ENCODE results near the gene GIPC2. TPM values are rescaled to one million over a fixed set of nuclear protein-coding genes. Genes with fewer than 3 reads are reported as not detected.

The GIPC2 gene
- total RNA-seq, 1 experiment from 2014 or later = 0.07 TPM

DNA sequence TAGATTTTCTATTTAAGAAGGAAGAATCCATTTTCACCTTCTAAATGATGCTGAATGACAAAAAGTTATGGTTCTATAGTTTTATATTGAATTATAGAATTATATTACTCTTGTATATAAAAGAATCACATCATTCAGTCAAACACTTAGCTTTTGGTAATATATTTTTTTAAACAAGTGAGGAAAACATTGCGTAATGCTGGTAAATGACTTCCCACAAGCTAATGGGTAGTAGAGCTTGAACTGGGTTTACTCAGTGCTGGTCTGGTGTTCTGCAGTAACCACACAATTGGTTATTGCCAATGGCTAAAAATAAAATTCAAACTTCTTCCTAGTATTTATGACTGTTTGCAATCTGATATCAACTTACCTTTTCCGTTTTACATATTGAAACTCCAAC lies 10.6 kb upstream of the GIPC2 start:
- no TSS peak for BruUV-seq (replicated peaks)
- ChIA-PET CTCF (no interaction called here), POLR2A (interaction anchor here (2.6 kb wide), 1 partner anchor 31 kb away, joined by 6 read pairs; the partner anchor contains the start of gene DNAJB4), RAD21 (ENCODE audit: low non-redundant PET in 1 of 2, low total read pairs in 2 of 2, uncharacterized antibody in 2 of 2, unreplicated experiment in 2 of 2) (no interaction called here)
- Histone ChIP-seq H3K9ac (ENCODE audit: low read length) (no peak overlapping the region), H3K4me1 (ENCODE audit: control insufficient read depth in 1 of 2, insufficient read depth in 2 of 2, low read length in 2 of 2) (no peaks in the 10 kb centered on the region), H3K4me3 (replicated peaks in 1 of 2; ENCODE audit: low read depth in 1 of 2, low read length in 2 of 2) (no peak overlapping the region), H4K20me1 (ENCODE audit: insufficient read depth) (no peaks in the 10 kb centered on the region), H3K79me2 (ENCODE audit: insufficient read depth, low read length) (no peaks in the 10 kb centered on the region), H3K36me3 (ENCODE audit: control insufficient read depth in 1 of 2, insufficient read depth in 2 of 2, low read length in 2 of 2) (no peaks in the 10 kb centered on the region), H2AFZ (ENCODE audit: low read depth, low read length, poor library complexity, severe bottlenecking) (no peak overlapping the region), H3K4me2 (ENCODE audit: low read length) (no peak overlapping the region), H3K9me3 (ENCODE audit: control insufficient read depth in 1 of 2, insufficient read depth in 1 of 2, low read depth in 1 of 2, low read length in 2 of 2) (no peaks in the 10 kb centered on the region), H3K27me3 (ENCODE audit: insufficient read depth, low read length) (no peaks in the 10 kb centered on the region), H3K9me2 (ENCODE audit: insufficient read depth) (0 out of 2 replicates have a peak, but pooled peaks cover 4% of the 10 kb centered on the region), H3K27ac (ENCODE audit: low read depth, low read length) (no peak overlapping the region)
- DNase-seq (ENCODE audit: low read depth, low spot score) (no peak), ATAC-seq (no peak)
- TF ChIP-seq, protein P1, sequence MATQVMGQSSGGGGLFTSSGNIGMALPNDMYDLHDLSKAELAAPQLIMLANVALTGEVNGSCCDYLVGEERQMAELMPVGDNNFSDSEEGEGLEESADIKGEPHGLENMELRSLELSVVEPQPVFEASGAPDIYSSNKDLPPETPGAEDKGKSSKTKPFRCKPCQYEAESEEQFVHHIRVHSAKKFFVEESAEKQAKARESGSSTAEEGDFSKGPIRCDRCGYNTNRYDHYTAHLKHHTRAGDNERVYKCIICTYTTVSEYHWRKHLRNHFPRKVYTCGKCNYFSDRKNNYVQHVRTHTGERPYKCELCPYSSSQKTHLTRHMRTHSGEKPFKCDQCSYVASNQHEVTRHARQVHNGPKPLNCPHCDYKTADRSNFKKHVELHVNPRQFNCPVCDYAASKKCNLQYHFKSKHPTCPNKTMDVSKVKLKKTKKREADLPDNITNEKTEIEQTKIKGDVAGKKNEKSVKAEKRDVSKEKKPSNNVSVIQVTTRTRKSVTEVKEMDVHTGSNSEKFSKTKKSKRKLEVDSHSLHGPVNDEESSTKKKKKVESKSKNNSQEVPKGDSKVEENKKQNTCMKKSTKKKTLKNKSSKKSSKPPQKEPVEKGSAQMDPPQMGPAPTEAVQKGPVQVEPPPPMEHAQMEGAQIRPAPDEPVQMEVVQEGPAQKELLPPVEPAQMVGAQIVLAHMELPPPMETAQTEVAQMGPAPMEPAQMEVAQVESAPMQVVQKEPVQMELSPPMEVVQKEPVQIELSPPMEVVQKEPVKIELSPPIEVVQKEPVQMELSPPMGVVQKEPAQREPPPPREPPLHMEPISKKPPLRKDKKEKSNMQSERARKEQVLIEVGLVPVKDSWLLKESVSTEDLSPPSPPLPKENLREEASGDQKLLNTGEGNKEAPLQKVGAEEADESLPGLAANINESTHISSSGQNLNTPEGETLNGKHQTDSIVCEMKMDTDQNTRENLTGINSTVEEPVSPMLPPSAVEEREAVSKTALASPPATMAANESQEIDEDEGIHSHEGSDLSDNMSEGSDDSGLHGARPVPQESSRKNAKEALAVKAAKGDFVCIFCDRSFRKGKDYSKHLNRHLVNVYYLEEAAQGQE (IDR thresholded peaks at IDR 0.05; ENCODE audit: low read depth) = no peak
- TF ChIP-seq EZH2 (IDR thresholded peaks at IDR 0.05) = no peak
- TF ChIP-seq CEBPB (IDR thresholded peaks at IDR 0.05; ENCODE audit: low read depth) = no peak
- TF ChIP-seq, protein P2, sequence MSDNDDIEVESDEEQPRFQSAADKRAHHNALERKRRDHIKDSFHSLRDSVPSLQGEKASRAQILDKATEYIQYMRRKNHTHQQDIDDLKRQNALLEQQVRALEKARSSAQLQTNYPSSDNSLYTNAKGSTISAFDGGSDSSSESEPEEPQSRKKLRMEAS (IDR thresholded peaks at IDR 0.05) = no peak
- no peak for TF ChIP-seq RAD21 (IDR thresholded peaks at IDR 0.05; ENCODE audit: low read depth)
- TF ChIP-seq SP1 (IDR thresholded peaks at IDR 0.05; ENCODE audit: low read depth) = no peak
- TF ChIP-seq, protein P3, sequence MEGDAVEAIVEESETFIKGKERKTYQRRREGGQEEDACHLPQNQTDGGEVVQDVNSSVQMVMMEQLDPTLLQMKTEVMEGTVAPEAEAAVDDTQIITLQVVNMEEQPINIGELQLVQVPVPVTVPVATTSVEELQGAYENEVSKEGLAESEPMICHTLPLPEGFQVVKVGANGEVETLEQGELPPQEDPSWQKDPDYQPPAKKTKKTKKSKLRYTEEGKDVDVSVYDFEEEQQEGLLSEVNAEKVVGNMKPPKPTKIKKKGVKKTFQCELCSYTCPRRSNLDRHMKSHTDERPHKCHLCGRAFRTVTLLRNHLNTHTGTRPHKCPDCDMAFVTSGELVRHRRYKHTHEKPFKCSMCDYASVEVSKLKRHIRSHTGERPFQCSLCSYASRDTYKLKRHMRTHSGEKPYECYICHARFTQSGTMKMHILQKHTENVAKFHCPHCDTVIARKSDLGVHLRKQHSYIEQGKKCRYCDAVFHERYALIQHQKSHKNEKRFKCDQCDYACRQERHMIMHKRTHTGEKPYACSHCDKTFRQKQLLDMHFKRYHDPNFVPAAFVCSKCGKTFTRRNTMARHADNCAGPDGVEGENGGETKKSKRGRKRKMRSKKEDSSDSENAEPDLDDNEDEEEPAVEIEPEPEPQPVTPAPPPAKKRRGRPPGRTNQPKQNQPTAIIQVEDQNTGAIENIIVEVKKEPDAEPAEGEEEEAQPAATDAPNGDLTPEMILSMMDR (IDR thresholded peaks at IDR 0.05 in 2 of 3, conservative IDR thresholded peaks at IDR 0.05 in 1 of 3; ENCODE audit: borderline replicate concordance in 1 of 3, insufficient read depth in 1 of 3, low read depth in 2 of 3, low read length in 2 of 3) = no peak
- no peak for TF ChIP-seq CBX3 (IDR thresholded peaks at IDR 0.05; ENCODE audit: low read depth)
- TF ChIP-seq, protein P4, sequence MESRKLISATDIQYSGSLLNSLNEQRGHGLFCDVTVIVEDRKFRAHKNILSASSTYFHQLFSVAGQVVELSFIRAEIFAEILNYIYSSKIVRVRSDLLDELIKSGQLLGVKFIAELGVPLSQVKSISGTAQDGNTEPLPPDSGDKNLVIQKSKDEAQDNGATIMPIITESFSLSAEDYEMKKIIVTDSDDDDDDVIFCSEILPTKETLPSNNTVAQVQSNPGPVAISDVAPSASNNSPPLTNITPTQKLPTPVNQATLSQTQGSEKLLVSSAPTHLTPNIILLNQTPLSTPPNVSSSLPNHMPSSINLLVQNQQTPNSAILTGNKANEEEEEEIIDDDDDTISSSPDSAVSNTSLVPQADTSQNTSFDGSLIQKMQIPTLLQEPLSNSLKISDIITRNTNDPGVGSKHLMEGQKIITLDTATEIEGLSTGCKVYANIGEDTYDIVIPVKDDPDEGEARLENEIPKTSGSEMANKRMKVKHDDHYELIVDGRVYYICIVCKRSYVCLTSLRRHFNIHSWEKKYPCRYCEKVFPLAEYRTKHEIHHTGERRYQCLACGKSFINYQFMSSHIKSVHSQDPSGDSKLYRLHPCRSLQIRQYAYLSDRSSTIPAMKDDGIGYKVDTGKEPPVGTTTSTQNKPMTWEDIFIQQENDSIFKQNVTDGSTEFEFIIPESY (IDR thresholded peaks at IDR 0.05; ENCODE audit: extremely low read depth, insufficient replicate concordance, low read length) = no peak
- no peak for TF ChIP-seq ZFX (IDR thresholded peaks at IDR 0.05)
- intact Hi-C loops (cut with micrococcal nuclease) = no loop called here

All from HCT116 (cell line).